ENCODE measurements around the gene STK17A.

Gene STK17A

GRCh38 chr7:43600056-43600455, 17.1 kb downstream of the STK17A start:
- no peak for TF ChIP-seq CTCF (IDR thresholded peaks at IDR 0.05; ENCODE audit: low read depth, low read length)
- H3K4me3 ChIP-seq (ENCODE audit: low read depth, low read length), result no peak overlapping the region

GRCh38 chr7:43602256-43602655, 19.3 kb downstream of the STK17A start:
- H3K4me3 ChIP-seq (ENCODE audit: low read depth, low read length), result no peak overlapping the region

GRCh38 chr7:43604251-43604650, 21.3 kb downstream of the STK17A start:
- no peak overlapping the region for H3K4me3 ChIP-seq (ENCODE audit: low read depth, low read length)

More at GRCh38 chr7:43602256-43602655, 19.3 kb downstream of the STK17A start:
- no peak for TF ChIP-seq CTCF (IDR thresholded peaks at IDR 0.05; ENCODE audit: low read depth, low read length)

GRCh38 chr7:43609097-43609496, 26.2 kb downstream of the STK17A start:
- TF ChIP-seq CTCF (IDR thresholded peaks at IDR 0.05; ENCODE audit: low read depth, low read length), result no peak
- no peak overlapping the region for H3K4me3 ChIP-seq (ENCODE audit: low read depth, low read length)

More at GRCh38 chr7:43604251-43604650, 21.3 kb downstream of the STK17A start:
- no peak for TF ChIP-seq CTCF (IDR thresholded peaks at IDR 0.05; ENCODE audit: low read depth, low read length)

GRCh38 chr7:43612128-43612527, 29.2 kb downstream of the STK17A start:
- no peak overlapping the region for H3K4me3 ChIP-seq (ENCODE audit: low read depth, low read length)
- TF ChIP-seq CTCF (IDR thresholded peaks at IDR 0.05; ENCODE audit: low read depth, low read length), result no peak

- TF ChIP-seq CTCF (IDR thresholded peaks at IDR 0.05; ENCODE audit: low read depth, low read length), result no peak
- no peak overlapping the region for H3K4me3 ChIP-seq (ENCODE audit: low read depth, low read length)
Measured at GRCh38 chr7:43612599-43613589, 30.0 kb downstream of the STK17A start.

- no peak overlapping the region for H3K4me3 ChIP-seq (ENCODE audit: low read depth, low read length)
- no peak for TF ChIP-seq CTCF (IDR thresholded peaks at IDR 0.05; ENCODE audit: low read depth, low read length)
Measured at GRCh38 chr7:43615558-43616145, 32.7 kb downstream of the STK17A start.

All from WI38 (cell line).